HG03108 (cell line): ENCODE measurements around the gene PTGFRN.

Experiments used
- ATAC-seq: cut with Tn5 transposase; IDR thresholded peaks from one replicate; pipeline ENCODE4 v1.9.1; 2021; ENCODE audit warnings: moderate library complexity; ENCODE audit not compliant: unreplicated experiment

Gene PTGFRN

GRCh38 chr1:116940814-116941599 lies 31.3 kb downstream of the PTGFRN start:
- ATAC-seq, result no peak

GRCh38 chr1:116941670-116942069 lies 32.0 kb downstream of the PTGFRN start:
- ATAC-seq, result no peak

- no peak for ATAC-seq
These were observed 32.6 kb downstream of the PTGFRN start for GRCh38 chr1:116942344-116942743.

- no peak for ATAC-seq
These were observed 33.7 kb downstream of the PTGFRN start for GRCh38 chr1:116943438-116943837.

- no peak for ATAC-seq
These were observed 34.9 kb downstream of the PTGFRN start for GRCh38 chr1:116944613-116945012.

- ATAC-seq, result no peak
These were observed 35.7 kb downstream of the PTGFRN start for GRCh38 chr1:116945421-116945820.

- ATAC-seq, result no peak
These were observed 36.3 kb downstream of the PTGFRN start for GRCh38 chr1:116945996-116946395.

- ATAC-seq, result no peak
These were observed 37.6 kb downstream of the PTGFRN start for GRCh38 chr1:116947092-116947860.

GRCh38 chr1:116948046-116948445 lies 38.3 kb downstream of the PTGFRN start:
- ATAC-seq, result no peak

GRCh38 chr1:116948642-116949041 lies 38.9 kb downstream of the PTGFRN start:
- no peak for ATAC-seq

- ATAC-seq, result no peak
These were observed 39.7 kb downstream of the PTGFRN start for GRCh38 chr1:116949213-116949985.

- ATAC-seq, result no peak
These were observed 40.9 kb downstream of the PTGFRN start for GRCh38 chr1:116950517-116951199.

- no peak for ATAC-seq
These were observed 41.7 kb downstream of the PTGFRN start for GRCh38 chr1:116951200-116951935.

GRCh38 chr1:116952738-116953275 lies 43.1 kb downstream of the PTGFRN start:
- no peak for ATAC-seq

GRCh38 chr1:116954440-116954839 lies 44.7 kb downstream of the PTGFRN start:
- no peak for ATAC-seq

- no peak for ATAC-seq
These were observed 46.7 kb downstream of the PTGFRN start for GRCh38 chr1:116956378-116956777.

GRCh38 chr1:116957646-116958045 lies 47.9 kb downstream of the PTGFRN start:
- no peak for ATAC-seq

GRCh38 chr1:116958110-116958509 lies 48.4 kb downstream of the PTGFRN start:
- no peak for ATAC-seq

GRCh38 chr1:116958977-116959376 lies 49.3 kb downstream of the PTGFRN start:
- no peak for ATAC-seq

- ATAC-seq, result no peak
These were observed 51.9 kb downstream of the PTGFRN start for GRCh38 chr1:116961606-116962005.
